Esophagus muscularis mucosa (tissue), 4 donors: ENCODE data around the gene HIGD2A. TPM values are rescaled to one million over a fixed set of nuclear protein-coding genes. Genes with fewer than 3 reads are reported as not detected.

ENCODE experiments used
- DNase-seq: peaks from one replicate; pipeline ENCODE4 v3.0.0-alpha.2; 2017; ENCODE audit errors: extremely low spot score
- H3K27ac ChIP-seq, 4 donors: fragments of 200-600 bp; sonication (generic); replicated peaks in 1 of 4; 1 replicate in 3 of 4; 2 replicates in 1 of 4; pipeline ENCODE4 v1.5.1; 2016 to 2019; ENCODE audit warnings: mild to moderate bottlenecking in 1 of 4
- H3K27me3 ChIP-seq, 4 donors: fragments of 200-600 bp; sonication (generic); one replicate each; pipeline versions ENCODE4 v1.5.1 to v1.6.0; 2016 to 2019
- H3K36me3 ChIP-seq, 4 donors: fragments of 200-600 bp; sonication (generic); one replicate each; pipeline ENCODE4 v1.5.1; 2016 to 2019
- H3K4me1 ChIP-seq, 4 donors: fragments of 200-600 bp; sonication (generic); one replicate each; pipeline ENCODE4 v1.5.1; 2016 to 2019
- H3K4me3 ChIP-seq, 4 donors: fragments of 200-600 bp; sonication (generic); 1 replicate in 2 of 4; 2 replicates in 2 of 4; pipeline ENCODE4 v1.5.1; 2016 to 2019; ENCODE audit warnings: mild to moderate bottlenecking in 4 of 4, moderate library complexity in 1 of 4
- H3K9me3 ChIP-seq, 4 donors: fragments of 200-600 bp; sonication (generic); 1 replicate in 3 of 4; 2 replicates in 1 of 4; pipeline ENCODE4 v1.5.1; 2016 to 2019
- EP300 ChIP-seq: sonication (generic); formaldehyde crosslinking; IDR thresholded peaks from one replicate; pipeline ENCODE4 v1.6.1; 2017; ENCODE audit warnings: antibody characterized with exemption
- POLR2A ChIP-seq: fragments of 450-650 bp; IDR thresholded peaks from one replicate; pipeline ENCODE4 v1.6.1; 2017; ENCODE audit warnings: antibody characterized with exemption, moderate library complexity, mild to moderate bottlenecking, low read depth
- POLR2AphosphoS5 ChIP-seq, 2 donors: sonication (generic); formaldehyde crosslinking; IDR thresholded peaks; one replicate each; pipeline ENCODE4 v1.6.1; 2017; ENCODE audit warnings: antibody characterized with exemption in 2 of 2
- WGBS: methylation state at CpG from one replicate; pipeline ENCODE4 v1.1.5; 2018; 5-methylcytosine and 5-hydroxymethylcytosine counted together
- intact Hi-C: fragments of 100-400 bp; cut with DNase I; formaldehyde crosslinking; loops from one replicate; pipeline ENCODE4 v1.15.1; 2023
- total RNA-seq, 4 donors: library from RNA; depleted of rRNA; stranded (reverse); fragments of >200 nt; gene quantifications; one replicate each; pipeline versions ENCODE4 v1.1.0 to v1.2.1, GENCODE V29; 2016
- TF ChIP-seq, protein P1 (sequence below), 3 experiments: fragments of 200-600 bp in 2 of 3; fragments of 450-650 bp in 1 of 3; sonication (generic) in 2 of 3; IDR thresholded peaks; one replicate each; pipeline ENCODE4 v1.5.1; 2017 to 2019; ENCODE audit warnings: antibody characterized with exemption in 3 of 3, mild to moderate bottlenecking in 2 of 3, moderate library complexity in 1 of 3

The HIGD2A gene
- total RNA-seq, 4 donors from 2014 or later: 120 to 179 (median 160) TPM

DNA sequence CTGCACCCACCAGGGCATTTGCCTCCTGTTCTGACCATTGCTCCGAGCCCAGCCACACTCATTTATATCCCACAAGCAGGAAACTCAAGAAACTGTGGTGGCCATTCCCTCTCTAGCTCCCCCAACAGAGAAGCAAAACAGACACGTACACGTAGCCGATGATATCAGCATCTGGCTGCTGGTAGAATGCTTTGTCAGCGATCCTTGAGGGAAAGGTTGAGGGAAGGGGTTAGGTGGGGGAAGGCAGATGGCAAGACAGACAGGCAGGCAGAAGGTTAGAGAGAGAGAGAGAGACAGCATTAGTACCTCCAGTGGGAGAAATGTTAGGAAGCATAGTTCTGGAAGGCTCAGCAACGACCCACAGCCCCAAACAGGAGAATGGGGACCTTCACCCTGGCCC is 7.8 kb downstream of the HIGD2A start:
- Histone ChIP-seq H3K9me3 (no peaks in the 10 kb centered on the region), H3K36me3 (peaks cover 14 to 90% (median 71%) of the 10 kb centered on the region in 4 donors), H3K4me3 (no peak overlapping the region), H3K27ac (peak overlapping the region; percentile 20 to 56 (median 54)), H3K4me1 (peaks cover 13 to 30% (median 21%) of the 10 kb centered on the region in 4 donors), H3K27me3 (no peaks in the 10 kb centered on the region)
- intact Hi-C loops: no loop called here
- DNase-seq: no peak
- WGBS: 61% methylated on average over 5 of the region's 6 CpGs
- TF ChIP-seq POLR2AphosphoS5 (IDR thresholded peaks at IDR 0.05) (no peak), POLR2A (no peak), EP300 (no peak)

DNA sequence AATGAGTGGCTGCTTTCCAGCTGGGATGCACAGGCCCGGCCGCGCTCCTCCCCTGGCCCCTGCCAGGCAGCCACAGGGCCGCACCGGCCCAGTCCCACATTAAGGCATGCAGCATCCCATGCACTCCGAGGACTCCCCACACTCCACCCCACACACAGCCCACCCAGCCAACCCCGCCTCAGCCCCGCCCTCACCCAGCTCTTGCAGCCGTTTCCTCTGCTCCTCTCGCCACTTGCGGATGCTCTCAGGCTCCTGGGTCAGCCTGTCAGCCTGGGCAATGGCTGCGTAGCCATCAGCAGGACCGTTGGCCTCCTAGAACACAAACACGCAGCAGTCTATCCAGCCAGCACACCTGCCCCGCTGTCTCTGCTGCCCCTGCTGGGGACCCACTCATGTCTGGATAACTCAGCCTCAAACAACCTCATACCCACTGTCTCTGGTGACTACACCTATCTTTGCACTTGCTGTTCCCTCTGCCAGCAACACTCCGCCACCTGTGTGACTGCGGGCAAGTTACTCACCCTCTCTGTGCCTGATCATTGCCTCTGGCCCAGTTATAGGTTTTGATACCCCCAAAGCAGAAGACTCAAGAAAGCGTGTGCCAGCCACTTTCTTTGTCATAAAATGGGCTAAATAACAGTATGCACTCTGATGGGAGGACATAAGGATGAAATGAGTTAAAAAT is 9.3 kb downstream of the HIGD2A start:
- H3K36me3 ChIP-seq: peaks cover 0 to 75% (median 60%) of the 10 kb centered on the region in 4 donors
- WGBS: 93% methylated on average over 12 of the region's 18 CpGs

DNA sequence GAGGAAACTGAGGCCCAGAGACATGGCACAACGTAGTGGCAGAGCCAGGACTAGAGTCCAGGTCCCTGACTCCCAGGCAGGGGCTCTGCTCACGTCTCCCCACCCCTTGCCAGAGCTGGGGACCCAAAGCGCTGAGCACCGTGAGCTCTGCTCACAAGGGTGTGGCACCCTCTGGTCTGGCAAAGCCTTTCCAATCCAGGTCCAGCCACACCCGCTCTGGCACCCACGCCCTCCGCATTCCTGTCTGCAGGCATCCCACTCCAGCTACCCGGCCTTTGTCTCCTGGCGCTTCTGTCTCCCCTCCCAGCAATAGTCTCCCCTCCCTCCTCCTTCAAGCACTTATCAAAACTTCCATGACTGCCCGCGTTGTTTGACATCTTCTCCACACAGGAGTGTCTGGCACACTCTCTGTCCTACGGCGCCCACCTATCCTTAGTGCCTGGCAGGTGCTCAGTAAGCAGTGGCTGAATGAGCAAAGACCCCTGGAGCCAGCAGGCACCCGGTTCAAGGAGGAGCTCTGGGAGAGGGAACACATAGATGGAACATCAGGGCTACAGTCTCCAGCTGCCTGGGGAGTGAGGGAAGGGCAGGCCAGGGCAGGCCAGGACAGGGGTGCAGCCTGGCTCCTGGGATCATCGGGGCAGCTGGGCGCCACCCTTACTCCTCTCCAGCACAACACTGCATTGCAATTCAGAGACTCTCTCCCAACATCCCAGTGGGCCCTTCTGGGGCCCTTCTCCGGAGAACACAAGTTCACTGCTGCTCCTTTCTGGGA is 12.0 kb downstream of the HIGD2A start:
- intact Hi-C loops: no loop called here
- TF ChIP-seq, protein P1, sequence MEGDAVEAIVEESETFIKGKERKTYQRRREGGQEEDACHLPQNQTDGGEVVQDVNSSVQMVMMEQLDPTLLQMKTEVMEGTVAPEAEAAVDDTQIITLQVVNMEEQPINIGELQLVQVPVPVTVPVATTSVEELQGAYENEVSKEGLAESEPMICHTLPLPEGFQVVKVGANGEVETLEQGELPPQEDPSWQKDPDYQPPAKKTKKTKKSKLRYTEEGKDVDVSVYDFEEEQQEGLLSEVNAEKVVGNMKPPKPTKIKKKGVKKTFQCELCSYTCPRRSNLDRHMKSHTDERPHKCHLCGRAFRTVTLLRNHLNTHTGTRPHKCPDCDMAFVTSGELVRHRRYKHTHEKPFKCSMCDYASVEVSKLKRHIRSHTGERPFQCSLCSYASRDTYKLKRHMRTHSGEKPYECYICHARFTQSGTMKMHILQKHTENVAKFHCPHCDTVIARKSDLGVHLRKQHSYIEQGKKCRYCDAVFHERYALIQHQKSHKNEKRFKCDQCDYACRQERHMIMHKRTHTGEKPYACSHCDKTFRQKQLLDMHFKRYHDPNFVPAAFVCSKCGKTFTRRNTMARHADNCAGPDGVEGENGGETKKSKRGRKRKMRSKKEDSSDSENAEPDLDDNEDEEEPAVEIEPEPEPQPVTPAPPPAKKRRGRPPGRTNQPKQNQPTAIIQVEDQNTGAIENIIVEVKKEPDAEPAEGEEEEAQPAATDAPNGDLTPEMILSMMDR (IDR thresholded peaks at IDR 0.05): no peak
- TF ChIP-seq POLR2A: no peak
- no peak for TF ChIP-seq POLR2AphosphoS5 (IDR thresholded peaks at IDR 0.05)
- no peak for TF ChIP-seq EP300
- Histone ChIP-seq H3K9me3 (no peaks in the 10 kb centered on the region), H3K27me3 (no peaks in the 10 kb centered on the region), H3K4me3 (no peak overlapping the region), H3K4me1 (peaks cover 12 to 27% (median 23%) of the 10 kb centered on the region in 4 donors), H3K36me3 (peaks cover 5 to 69% (median 59%) of the 10 kb centered on the region in 4 donors), H3K27ac (no peak overlapping the region)
- no peak for DNase-seq
- 81% methylated on average over 14 of the region's 17 CpGs for WGBS

More for the DNA sequence above, 9.3 kb downstream of the HIGD2A start:
- no peak overlapping the region for H3K4me3 ChIP-seq
- H3K27me3 ChIP-seq: no peaks in the 10 kb centered on the region
- no peaks in the 10 kb centered on the region for H3K9me3 ChIP-seq
- H3K27ac ChIP-seq: peak overlapping the region in 1 of 4 donors; percentile 22
- no peak for TF ChIP-seq POLR2A
- TF ChIP-seq, protein P1 (IDR thresholded peaks at IDR 0.05): no peak
- no peak for TF ChIP-seq EP300
- no peak for TF ChIP-seq POLR2AphosphoS5 (IDR thresholded peaks at IDR 0.05)
- H3K4me1 ChIP-seq: peaks cover 22 to 34% (median 30%) of the 10 kb centered on the region in 4 donors
- intact Hi-C loops: no loop called here
- DNase-seq: no peak

DNA sequence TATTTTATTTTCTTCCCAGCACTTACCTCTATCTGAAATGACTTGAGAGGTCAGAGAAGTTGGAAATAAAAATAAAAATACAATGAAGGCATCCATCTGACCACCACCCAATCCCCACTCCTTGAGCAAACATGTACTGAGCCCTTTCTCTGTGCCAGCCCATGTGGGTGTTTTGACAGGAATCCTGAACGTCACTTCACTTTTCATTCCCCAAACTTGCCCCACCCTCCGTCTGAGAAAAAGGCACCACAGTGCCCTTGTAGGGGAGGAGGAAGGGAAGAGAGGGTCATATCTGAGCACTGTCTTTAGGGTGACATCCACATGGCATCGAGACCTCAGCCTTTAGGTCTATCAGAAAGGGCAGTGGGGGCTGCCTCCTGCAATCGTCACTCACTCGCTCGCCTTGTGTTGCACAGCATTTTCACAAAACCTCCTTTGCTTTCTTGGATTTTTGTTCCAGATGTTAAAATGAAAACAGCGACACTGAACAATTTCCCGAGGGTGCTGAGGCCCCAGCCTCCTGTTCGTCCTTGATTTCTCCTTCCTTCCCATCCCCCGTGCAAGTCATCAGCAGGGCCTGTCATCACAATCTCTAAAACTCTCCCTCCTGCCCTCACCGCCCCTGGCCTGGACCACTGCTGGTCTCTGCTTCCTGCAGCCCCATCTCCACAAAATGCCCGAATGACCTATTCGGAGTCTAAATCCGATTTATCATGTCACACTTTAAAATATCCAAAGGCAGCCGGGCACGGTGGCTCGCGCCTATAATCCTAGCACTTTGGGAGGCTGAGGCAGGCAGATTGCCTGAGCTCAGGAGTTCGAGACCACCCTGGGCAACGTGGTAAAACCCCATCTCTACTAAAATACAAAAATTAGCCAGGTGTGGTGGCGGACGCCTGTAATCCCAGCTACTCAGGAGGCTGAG is 13.0 kb downstream of the HIGD2A start:
- no peaks in the 10 kb centered on the region for H3K9me3 ChIP-seq
- H3K27me3 ChIP-seq: no peaks in the 10 kb centered on the region
- no peak overlapping the region for H3K4me3 ChIP-seq
- H3K36me3 ChIP-seq: peaks cover 13 to 69% (median 61%) of the 10 kb centered on the region in 4 donors
- H3K4me1 ChIP-seq: peaks cover 5 to 20% (median 18%) of the 10 kb centered on the region in 4 donors
- TF ChIP-seq EP300 (no peak), POLR2AphosphoS5 (IDR thresholded peaks at IDR 0.05) (no peak), POLR2A (no peak)
- TF ChIP-seq, protein P1 (IDR thresholded peaks at IDR 0.05): no peak
- WGBS: 87% methylated on average over 22 of the region's 22 CpGs
- intact Hi-C loops: no loop called here
- no peak for DNase-seq
- no peak overlapping the region for H3K27ac ChIP-seq
